COR-L47 (cell line): ENCODE measurements around the gene MAML2.

Experiments
- DNase-seq: peaks from one replicate; lab custom pipeline; 2025; lab: John Stamatoyannopoulos, UW

MAML2 gene

DNA sequence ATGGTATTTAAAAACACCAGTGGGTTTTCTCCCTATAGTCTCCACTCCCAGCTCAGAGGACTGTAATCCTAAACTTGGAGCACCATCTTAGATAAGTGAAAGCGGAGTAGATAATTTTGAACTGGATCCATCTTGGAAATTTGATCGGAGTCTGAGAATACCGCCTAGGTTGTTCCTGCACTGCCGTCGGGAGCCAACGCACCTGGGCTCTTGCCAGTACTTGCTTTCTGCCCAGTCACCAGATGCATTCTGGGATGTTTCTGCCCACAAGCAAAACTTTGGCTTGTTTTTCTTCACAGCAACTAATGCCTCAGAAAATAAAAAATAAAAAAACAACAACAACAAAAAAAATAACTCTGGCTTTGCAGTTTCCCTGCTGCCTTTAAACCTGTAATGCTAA is 306.1 kb downstream of the MAML2 start:
- DNase-seq: no peak

DNA sequence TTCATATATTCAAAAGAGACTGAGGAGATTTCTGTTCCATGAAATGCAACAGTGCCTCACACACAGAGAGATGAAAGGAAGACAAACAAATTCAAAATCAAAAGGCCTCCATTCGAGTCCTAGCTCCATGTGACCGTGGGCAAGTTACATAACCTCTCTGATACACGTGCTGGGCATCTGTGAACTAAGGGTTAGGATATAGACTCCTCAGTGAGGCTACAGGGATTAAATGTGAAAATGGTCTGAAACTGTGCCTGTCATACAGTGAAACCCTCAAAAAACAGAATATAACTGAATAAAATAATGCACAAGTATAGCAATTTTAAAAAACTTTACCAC is 307.3 kb downstream of the MAML2 start:
- no peak for DNase-seq

DNA sequence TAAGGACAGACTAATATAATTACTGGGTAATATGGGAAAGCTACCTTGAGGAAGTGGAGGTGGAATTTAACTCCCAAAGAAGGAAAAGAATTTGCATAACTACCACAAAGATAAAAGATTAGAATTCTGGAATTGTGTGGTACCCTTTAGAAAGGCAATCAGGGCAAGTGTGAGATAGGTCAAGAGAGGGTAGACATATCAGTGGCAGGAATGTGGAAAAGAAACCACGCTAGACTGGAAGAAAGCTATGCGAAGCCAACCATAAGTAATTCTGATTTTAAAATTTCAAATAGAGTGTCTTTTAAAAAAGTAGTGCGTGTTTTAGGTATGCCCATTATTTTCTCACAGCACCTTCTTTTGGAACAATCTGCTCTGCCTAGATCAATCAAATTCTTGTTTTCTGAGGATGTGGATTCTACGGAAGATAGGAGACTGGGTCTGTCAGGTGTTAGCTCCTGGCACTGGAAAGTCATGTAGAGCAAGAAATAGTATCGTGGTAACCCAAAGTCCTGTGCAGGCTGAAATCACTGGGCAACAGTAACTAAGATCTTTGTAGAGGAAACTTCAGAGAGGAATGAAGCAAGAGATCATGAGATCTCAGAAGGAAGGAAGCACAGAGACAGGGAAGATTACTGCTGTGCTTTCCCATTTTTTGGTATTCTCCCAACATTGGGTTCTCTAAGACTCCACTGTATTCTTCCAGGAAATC is 307.8 kb downstream of the MAML2 start:
- DNase-seq: no peak

DNA sequence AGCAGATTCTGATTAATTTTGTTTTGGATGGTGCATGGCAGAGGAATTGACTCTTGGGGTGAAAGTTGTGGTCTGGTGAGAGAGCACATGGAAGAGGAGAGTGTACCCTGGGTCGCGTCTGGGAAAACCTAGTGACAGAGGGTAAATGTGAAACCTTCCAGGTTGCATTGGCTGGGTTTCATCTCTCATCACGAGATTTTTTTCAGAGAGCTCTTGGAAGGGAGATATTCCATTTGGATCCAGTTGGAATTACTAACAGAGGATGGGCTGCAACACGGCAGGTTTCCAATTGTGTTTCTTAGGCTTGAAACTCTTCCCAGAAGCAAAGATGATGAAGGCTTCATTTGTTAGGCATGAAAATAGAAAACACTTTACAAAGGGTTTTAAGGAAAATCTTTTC is 309.4 kb downstream of the MAML2 start:
- no peak for DNase-seq

DNA sequence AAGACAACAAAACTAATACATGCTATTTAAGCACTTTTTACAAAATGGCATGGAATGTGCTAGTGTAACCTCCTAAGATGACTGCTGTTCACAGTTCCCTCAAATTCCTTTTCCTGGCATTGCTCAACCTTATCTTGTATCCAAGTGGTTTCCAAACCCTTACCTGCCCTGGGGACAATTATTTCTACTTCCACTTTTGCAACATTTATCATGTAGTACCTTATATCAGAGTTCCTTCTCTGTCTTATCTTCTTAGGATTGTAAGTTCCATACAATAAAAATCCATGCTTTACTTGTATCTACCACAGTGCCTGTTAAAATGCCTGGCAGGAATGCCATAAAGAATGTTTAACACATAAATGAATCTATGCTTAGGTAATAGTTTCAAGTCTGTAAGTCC is 309.9 kb downstream of the MAML2 start:
- no peak for DNase-seq

DNA sequence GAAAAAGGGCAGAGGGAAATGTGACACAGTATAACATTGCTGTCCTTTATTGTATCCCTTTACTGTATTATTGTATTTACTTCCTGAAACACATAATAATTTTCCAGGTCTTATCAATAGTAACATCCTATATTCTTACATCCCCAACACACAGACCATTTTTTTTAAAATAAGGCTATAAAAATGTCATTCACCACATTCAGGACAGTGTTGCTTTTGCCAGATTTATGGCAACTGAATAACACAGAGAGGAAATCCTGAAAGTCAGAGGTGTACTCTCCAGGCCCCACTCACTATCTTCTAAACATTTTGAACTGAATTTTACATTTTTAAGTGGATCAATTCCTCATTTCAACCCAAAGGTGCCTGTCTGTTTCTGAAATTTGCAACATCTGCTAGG is 314.2 kb downstream of the MAML2 start:
- no peak for DNase-seq

DNA sequence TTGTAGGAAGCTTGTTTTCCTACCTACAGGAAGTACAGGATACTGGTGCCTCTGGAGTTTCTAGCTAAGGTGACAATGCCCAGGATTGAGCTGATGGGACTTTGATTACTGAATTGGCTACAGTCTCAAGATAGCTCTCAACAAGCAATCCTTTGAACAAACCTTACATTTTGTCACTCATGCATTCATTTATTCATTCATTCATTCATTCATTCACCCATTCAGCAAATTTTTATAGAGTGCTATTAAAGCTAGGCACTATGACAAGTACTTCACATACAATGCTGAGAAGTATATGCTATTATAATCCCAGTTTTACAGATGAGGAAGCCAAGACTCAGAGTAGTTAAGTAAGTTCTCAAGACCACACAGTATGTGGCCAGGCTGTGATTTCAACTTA is 316.0 kb downstream of the MAML2 start:
- DNase-seq: no peak

DNA sequence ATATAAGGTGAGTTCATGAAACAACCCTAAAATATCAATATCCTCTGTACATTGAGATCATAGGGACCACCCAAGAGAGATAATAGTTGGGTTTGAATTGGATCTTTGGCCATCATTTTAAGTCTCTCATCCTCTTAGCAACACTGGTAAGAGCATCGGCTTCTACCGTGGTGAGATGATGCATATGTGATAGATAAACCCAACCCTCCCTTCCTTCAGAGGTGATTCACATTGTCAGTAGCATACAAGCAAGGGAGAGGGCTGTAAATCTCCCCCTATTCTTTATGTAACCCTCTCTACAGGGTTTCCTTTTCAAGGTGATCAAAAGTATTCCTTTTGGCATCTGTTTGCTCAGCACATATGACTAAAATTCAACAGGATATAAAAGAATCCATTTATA is 316.7 kb downstream of the MAML2 start:
- DNase-seq: no peak

DNA sequence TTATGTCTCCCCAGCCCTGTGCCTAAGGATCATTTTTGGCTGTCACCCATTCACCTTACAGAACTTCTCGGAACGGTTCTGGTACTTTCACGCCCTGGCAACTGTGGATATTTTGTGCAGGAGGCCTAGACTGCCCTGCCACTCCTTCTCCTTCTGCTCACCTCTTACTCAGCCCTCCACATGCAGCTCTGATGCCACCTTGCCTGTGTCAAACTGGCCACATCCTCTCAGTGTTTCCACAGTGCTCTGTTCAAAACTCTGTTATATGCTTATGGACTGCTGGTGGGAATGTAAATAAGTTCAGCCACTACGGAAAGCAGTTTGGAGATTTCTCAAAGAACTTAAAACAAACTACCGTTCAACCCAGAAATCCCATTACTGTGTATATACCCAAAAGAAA is 318.3 kb downstream of the MAML2 start:
- no peak for DNase-seq

DNA sequence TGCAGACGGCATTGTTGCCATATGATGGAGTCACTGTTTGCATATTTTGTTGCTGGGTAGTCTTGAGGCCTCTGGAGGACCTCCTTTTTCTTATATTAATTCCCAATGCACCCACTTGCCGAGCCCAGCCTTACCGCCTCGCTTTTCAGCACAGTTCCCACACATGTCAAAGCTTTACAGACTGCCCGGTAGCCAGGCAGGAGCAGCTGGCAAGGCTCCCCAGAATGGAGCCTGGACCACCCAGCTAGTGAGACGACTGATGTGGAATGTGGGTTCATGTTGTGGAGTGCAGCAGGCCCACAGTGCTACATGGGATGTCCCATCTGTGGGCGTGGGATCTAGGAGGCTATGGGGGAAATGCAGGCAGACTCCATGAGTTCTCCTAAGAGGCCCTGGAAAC is 319.7 kb downstream of the MAML2 start:
- no peak for DNase-seq

DNA sequence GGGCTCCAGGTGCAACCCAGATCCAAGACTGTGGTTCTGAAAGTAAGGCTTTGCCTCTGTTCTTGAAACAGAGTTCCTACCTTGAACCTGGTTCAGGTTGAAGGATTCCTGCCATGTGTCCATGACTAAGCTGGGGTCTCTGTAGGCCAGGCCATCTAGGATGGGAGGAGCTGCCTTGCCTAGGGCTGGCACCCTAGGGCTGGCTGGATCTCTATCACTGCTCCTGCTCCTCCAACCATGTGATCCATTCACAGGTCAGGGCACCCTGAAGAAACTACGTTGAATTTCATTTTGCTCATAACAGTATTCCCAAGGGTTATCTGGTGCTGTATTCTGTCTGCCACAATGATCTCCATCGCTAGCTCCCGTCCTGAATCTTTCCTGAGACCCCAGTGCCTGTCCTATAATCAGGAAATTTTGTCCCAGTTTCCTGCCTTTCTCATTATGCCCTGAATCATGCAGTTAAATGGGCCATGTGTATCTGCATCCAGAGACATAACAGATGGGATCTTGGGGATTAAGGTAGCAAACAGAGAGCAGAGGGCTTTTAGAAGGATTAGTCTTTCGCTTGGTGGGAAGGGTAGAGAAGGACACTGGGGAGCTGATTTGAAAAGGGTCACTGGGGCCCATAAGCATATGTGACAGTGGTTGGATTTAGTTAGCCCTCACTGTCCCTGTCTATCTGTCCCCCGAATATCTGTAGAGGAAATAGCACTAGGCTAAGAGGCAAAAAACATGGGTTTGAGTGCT is 320.9 kb downstream of the MAML2 start:
- no peak for DNase-seq

DNA sequence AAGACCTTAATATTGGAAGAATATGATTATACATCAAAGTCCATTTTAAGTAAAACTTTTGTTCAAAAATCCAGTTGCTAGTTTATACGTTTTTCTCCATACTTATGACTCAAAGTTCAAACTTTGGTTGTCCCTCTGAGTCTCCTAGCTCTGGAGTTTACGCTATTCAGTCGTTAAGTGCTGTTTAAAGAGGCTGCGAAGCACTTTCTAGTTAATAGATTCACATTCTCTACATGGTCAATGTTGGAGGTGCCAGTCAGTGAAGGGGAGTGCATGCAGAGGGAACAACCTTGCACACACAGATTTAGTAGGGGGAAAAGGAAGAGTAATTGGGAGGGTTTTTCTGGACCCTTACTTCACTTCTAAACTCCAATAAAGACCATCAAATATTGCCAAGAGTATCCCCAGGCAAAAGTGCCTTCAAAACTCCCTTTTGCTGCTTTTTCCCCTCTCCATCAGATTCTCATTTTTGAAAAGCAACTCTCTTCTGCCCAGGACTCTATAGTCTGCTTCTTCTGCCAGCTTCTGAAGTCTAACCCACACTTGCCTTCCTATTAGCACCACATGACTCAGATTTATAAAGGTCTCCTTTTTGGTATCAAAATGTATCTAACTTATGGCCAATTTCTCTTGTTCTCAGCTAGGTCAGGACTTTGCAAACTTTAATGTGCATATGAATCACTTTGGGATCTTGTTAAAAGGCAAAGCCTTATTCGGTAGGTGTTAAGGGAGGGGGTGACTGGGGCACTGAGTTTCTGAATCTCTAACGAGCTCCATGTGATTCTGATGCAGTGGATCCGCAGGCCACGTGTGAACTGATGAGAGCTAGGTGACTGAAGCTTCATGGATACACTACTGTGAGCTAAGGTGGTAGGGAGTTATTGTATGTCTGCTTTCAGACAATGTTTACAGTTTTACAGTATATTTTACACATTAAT is 322.9 kb downstream of the MAML2 start:
- DNase-seq: no peak

DNA sequence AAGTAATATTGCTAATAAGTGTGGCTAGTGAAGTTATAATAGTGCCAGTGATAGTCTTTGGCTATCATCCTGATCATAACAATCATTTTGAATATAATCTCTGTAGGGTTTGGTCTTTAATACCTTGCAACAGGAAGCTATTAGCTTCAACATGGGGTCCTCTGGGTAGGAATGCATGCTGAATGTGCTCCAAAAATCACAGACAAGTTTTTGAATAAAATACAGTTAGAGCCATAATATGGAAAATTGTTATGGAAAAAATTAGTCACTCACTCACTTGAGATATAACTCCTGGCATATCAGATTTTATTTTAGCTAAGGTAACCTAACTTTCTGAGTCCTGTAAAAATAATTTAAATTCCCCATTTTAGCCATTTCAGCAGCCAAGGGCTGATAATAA is 323.7 kb downstream of the MAML2 start:
- DNase-seq: no peak

DNA sequence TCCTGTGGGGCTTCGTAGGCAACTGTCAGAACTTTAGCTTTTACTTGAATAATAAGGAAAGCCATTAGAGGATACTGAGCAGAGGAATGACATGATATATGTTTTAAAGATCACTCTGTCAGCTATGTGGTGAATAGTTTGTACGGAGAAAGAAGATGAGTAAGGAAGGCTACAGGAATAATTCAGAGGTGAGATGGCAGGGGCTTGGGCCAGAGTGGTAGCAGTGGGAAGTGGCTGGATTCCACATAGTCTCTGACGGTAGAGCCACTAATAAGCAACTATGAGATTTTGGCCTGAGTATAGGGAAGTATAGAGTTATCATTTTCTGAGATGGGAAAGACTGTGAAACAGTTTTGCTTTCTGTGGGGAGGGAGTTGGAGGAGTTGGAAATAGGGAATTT is 325.1 kb downstream of the MAML2 start:
- DNase-seq: no peak

DNA sequence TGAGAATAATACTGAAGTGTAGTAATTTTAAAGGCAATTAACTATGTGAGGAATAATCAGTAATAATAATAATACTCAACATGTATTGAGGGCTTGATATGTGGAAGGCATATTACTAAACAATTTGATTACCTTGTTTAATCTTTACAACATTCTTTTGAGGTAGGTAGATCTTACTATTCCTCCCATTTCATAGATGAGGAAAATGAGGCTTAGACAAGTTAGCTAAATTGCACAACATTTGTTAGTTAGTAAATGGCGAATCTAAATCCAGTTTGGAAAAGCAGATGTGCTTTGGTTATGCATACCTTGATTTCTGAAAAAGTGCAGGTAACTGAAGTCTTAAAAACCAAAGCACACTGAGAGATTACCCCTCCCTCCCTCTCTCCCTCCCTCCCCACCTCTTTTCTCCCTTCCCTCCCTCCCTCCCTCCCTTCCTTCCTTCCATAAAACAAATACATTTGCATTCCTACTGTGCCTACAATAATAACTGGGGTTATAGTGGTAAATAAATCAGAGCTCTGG is 326.0 kb downstream of the MAML2 start:
- no peak for DNase-seq

DNA sequence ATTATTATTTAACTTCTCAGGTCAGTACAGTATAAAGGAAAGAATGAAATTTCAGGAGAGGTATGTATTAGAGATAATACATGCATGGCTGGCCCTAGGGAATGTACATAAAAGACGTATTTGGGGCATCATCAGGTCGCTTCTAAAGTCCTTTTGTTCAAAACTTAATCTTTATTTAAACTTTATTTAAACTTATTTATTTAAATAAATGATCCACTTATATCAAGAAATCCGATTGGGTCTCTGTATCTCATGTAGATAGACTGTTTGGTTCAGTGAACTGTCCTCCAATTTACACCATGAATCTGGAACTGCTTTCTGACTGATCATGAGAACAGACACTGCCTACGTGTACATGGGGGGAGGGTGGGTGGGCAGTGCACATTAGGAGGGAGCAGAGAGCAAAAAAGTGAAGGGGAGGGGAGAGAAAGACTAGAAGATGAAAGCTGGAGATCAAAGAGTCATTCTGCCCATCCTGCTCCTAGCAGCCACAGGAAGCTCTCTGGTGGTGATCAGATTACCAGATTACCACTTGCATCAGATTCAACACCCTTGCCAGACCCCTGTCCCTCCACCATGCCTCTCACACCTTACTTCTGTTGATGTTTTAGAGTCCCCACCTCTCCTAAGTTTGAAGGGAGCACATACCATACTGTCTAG is 327.0 kb downstream of the MAML2 start:
- no peak for DNase-seq

DNA sequence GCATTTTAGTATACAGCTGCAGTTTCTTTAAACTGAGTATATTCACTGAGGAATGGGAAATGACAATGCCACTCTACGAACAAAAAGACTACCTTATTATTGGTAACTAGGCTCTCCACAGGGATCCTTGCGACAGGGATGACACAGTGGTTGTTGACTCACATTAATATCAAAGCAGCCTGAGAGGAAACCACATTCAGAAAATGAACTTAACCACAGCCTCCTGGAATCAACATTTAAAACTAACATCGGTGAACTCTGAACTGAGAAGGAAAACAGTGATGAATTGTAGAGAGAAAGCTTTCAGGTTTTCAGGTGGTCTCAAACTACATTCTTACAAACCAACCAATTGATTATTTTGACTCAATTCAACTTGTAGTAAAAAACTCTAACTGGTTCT is 328.8 kb downstream of the MAML2 start:
- DNase-seq: peak; percentile 44

DNA sequence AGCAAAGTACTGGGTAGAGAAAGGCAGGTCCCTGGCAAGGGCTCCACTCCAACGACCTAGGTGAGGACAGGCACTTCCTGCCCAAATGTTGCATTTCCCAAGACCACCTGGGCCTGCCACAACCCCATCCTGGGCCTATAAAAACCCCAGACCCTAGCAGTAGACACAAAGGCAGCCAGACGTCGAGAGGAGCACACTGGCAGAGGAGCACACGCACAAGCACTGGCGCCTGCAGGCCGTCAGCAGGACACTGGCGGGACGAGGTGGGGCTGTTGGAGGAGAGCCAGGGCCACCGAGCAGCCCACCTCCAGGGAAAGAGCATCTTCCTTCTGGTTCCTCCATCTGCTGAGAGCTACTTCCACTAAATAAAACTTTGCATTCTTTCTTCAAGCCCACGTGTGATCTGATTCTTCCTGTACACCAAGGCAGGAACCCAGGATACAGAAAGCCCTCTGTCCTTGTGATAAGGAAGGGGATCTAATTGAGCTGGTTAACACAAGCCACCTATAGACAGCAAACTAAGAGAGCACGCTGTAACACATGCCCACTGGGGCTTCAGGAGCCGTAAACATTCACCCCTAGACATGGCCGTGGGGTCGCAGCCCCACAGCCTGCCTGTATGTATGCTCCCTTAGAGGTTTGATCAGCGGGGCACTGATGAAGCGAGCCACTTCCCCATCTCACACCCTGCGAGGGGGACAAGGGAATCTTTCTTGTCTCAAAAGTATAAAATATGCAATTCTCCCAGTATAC is 329.4 kb downstream of the MAML2 start:
- peak; percentile 9 for DNase-seq

DNA sequence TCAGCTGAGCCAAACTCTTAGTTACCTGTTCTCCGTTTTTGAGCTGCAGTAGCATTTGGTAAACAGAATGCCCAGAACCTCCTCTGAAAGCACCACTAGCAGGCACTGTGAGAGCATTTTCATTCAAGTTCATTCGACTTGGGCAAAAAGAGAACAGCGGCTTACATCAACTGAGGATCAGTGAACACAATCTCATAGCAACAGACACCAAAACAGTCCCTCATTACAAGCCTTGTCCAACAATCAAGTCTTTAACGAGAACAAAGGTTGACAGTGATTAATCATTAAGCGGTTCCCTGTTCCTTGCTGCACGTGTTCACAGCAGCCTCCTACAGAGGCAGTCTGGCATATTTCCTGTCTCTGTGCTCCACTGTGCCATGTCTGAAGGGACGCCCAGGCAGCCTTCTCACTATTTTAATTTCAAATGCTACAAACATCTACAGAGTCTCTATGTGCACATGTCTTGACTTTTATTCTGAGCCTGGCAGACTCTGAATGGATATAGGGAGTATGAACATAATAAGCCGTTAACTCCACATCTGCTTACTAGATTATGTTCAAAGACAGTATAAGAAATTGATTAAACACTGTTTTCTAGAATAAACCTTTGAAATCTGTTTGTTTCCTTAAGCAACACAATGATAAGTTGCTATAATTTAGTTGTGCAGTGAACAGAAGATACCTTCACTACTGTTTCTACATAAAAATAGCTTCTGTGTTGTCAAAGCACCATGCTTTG is 330.7 kb downstream of the MAML2 start:
- DNase-seq: peak; percentile 86

DNA sequence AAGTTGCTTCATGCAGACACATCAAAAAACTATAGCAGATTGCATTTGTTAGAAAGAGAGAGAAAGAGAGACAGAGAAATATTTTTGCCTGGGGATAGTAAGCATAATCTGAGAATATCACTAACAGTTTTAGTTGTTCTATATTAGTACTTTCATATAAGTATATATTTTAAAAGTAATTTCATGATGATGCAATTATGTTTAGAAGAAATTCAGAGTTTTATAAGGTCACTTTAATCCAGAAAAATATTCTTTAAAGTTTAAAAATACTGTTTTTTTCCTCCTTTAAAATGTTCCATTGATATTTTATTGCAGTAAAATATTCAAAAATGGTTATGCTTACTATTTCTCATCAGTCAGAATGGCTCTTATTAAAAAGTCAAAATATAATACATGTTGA is 332.3 kb downstream of the MAML2 start:
- DNase-seq: no peak
